GM19099 (cell line): ENCODE results near the gene CPEB4.

ENCODE experiments used
- POLR2A ChIP-seq: IDR thresholded peaks from 3 replicates; pipeline ENCODE4 v1.6.1; 2011; ENCODE audit warnings: low read depth; ENCODE audit not compliant: insufficient read length; ENCODE audit errors: extremely low read depth

Gene CPEB4

DNA sequence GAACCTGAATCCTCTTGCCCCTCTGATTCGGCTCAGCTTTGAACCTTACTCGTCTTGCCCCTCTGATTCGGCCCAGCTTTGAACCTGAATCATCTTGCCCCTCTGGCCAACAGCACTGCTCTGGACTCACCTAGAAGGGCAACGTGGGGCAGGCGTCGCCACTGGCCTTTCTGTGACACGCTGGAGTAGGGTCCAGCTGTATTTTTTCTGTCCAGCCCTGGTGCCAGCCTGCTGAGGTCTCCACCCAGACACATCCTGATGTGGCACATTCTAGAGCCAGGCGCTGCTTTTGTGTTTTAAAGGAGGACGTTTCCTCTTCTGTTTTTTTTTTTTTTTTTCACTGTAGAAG, 15.2 kb upstream of the CPEB4 start:
- no peak for TF ChIP-seq POLR2A

- TF ChIP-seq POLR2A, result no peak
Observed at GRCh38 chr5:173873306-173873922, 14.7 kb upstream of the CPEB4 start.

- TF ChIP-seq POLR2A, result no peak
Observed at GRCh38 chr5:173875189-173875588, 13.0 kb upstream of the CPEB4 start.

- TF ChIP-seq POLR2A, result no peak
Observed at GRCh38 chr5:173878224-173878967, 9.8 kb upstream of the CPEB4 start.

DNA sequence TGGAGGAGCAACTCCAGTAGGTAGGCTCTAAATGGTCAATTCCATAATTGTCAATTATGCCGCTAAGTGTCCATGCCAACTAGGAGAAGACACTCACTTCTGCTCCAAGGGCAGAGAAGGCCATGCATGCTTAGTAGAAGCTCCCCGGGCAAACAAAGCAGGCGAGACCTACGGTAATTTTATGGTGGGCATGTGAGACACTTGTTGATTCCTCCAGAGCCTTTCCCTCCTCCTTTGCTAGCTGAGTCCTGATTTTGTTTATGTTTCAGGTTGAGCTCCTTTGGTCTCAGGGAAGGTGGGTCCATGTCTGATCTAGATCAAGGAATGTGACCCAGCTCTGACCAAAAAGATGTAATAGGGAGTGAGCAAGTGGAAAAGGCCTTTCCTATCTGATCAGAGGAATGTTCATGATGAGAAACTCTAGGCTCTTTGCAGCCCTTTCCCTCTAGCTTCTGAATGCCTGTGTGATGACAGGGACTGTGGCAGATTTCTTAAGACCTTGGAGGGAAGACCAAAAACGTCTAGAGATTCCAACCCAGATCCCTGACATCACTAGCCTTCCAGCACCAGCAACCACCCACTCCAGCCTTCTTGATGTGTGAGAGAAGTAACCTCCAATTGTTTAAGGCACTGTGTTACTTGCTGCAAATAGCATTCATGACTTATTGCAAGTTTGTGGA, 7.7 kb upstream of the CPEB4 start:
- TF ChIP-seq POLR2A, result no peak

DNA sequence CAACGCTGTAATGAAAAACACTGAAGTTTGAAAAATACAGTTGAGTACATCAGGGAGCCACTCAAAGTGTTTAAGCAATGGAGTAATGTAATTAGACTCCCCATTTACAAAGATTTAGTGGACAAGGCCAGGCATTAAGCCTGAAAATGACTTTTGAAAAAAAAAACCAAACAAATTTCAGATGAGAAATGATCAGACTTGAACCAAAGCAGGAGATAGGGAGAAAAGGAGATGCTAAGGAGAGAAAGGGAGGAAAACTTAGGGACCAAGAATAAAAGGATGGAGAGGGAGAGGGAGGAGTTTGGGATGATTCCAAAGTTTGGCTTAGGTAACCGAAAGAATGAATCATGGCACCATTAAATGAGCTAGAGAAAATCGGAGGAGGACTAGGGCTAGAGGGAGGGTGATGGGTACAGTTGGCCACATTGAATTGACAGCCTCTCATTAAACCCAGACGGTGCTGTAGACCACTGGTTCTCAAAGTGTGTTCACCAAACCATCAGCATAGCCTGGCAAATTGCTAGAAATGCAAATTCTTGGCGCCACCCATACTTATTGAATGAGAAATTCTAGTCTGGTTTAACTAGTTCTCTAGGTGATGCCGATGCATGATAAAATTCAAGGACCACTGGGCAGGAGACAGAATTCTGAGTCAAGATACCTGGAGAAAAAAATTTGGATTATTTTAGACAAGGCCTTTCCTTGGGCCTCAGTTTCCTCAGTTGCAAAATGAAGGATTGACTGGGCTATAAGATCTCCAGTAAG, 6.2 kb upstream of the CPEB4 start:
- no peak for TF ChIP-seq POLR2A

- no peak for TF ChIP-seq POLR2A
Observed at GRCh38 chr5:173882632-173883031, 5.5 kb upstream of the CPEB4 start.

- no peak for TF ChIP-seq POLR2A
Observed at GRCh38 chr5:173883347-173883924, 4.7 kb upstream of the CPEB4 start.

DNA sequence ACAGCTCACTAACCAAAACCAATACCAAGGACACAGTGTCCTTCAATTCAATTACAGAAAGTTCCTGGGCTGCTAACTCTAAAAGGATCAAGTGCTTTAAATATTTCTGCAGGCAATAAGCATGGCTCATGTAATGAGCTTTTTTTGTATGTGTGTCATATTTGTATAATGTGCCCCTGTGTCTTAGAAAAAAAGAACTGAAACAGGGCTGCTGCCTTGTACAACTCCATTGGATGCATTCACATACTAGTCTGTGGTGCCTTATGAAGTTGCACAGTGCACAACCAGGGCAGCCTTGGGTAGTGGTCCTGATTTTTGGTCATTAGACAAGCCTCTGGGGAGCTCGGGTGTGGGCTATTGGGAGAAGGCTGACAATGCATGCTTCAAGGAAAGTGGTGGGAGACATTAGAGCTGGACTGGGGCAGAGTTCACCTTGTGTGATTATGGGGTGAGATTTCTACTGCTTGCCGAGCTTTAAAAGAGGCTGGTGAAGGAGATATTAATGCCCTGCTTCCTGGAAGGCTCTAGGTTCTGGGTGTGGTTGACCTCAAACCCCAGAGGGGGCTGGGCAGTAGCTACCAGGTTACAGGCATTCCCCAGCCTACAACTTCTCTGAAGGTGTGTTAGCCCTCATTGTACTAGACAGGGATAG, 3.6 kb upstream of the CPEB4 start:
- TF ChIP-seq POLR2A, result no peak

DNA sequence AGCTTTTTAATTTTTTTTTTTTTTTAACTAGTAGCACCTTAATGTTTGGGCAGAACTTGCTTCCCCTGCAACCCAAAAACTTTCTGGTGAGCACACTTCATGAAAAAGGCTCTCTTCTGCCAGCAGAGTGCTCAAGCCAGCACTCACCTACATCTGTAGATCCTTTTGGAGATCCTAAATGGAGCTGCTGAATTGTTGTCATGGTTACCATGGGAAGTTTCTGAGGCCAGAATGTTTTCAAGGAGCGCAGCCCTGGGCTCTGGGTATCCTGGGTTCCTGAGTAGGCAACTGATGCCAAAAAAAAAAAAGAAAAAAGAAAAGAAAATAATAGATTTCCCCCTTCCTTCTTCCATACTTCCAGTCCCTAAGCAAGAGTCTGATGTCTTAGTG, 3.1 kb upstream of the CPEB4 start:
- no peak for TF ChIP-seq POLR2A

- TF ChIP-seq POLR2A, result no peak
Observed at GRCh38 chr5:173885475-173886010, 2.6 kb upstream of the CPEB4 start.

DNA sequence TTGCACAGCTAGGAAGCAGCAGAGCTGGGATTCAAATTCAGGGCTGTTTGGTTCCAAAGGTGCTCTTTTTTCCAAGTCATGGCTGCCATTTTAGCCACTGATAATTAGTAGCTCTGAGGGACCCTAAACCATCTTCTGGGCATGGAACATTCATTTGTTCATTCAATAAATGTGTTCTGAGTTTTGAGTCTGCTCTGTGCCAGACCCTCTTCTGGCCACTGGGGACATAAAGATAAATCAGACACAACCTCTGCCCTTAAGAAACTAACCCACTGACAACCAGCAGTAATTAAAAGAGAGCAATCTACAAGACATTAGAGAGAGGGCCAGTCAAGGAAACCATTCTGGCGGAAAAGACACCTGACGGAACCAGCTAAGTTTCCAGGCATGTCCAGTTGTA, 2.0 kb upstream of the CPEB4 start:
- TF ChIP-seq POLR2A, result no peak

DNA sequence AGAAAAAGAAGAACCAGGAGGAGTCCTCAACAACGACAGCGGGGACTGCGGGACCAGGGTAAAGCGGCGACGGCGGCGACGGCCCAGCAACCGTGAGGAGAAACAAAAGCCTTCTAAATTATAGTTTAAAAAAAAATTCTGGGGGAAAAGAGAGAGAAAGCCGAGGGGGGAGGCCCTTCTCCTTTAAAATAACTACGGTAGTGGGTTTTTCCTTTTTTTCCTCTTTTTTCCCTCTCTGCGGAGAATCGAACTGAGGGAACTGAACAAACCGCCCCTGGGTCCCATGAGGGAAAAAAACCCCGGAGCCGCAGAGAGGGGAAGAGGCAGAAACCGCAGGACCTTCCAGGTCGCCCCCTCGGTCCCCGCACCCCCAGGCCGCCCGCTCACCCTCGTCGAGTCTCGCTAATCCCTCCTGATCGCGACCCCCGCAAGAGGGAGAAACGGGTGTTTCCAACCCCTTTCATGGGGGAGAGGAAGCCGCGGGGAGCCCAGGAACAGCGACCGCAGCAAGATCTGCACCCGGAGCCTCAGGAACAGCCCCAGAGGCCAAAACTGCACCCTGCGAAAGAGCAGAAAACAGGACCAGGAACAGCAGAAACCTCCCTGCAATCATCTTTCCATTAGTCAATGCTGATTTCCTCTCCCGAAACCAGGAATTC, 453 bp downstream of the CPEB4 start:
- no peak for TF ChIP-seq POLR2A

DNA sequence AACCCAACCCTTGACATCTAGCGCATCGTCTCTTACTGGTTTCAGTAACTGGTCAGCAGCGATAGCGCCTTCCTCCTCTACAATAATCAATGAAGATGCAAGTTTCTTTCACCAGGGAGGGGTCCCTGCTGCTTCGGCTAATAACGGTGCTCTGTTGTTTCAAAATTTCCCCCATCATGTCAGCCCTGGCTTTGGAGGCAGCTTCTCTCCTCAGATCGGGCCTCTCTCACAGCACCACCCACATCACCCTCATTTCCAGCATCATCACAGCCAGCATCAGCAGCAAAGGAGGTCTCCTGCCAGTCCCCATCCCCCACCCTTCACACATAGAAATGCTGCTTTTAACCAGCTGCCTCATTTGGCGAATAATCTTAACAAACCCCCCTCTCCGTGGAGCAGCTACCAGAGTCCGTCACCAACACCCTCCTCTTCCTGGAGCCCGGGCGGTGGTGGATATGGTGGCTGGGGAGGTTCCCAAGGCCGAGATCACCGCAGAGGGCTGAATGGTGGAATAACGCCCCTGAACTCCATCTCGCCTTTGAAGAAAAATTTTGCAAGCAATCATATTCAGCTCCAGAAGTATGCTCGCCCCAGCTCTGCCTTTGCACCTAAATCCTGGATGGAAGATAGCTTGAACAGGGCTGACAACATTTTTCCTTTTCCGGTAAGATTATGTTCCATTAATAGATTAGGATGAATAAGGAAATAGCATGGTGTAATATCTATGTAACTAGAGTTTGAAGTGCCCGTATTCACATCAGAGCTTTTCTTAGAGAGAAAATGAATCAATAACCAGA, 2.2 kb downstream of the CPEB4 start:
- TF ChIP-seq POLR2A, result no peak
